HCT116 (cell line): Measurements from ENCODE around the gene CABLES1. TPM values are rescaled to one million over a fixed set of nuclear protein-coding genes. Genes with fewer than 3 reads are reported as not detected.

ENCODE experiments used
- ATAC-seq: fragments of 200-7000 bp; cut with Tn5 transposase; 2 replicates; pipeline ENCODE4 v1.9.1; 2020; ENCODE audit warnings: mild to moderate bottlenecking, moderate library complexity
- BruUV-seq: library from RNA; stranded (reverse); fragments of 400-500 nt; replicated peaks from 2 replicates; lab custom pipeline; 2021; lab: Mats Ljungman, UMichigan
- CTCF ChIA-PET: fragments of 300-600 bp; sonication (Branson Sonifier 250); formaldehyde crosslinking; loops from one replicate; lab custom pipeline; 2021; ENCODE audit warnings: antibody characterized with exemption; lab: Charles Lee
- POLR2A ChIA-PET: fragments of 300-600, 350-600 bp; sonication (Branson Sonifier 250); formaldehyde crosslinking; loops from one replicate; lab custom pipeline; 2021; ENCODE audit warnings: antibody characterized with exemption; lab: Charles Lee
- RAD21 ChIA-PET, 2 experiments: fragments of 300-600 bp; sonication (Branson Sonifier 250); formaldehyde crosslinking; loops; one replicate each; lab custom pipeline; 2023; ENCODE audit warnings: low total read pairs in 2 of 2; ENCODE audit not compliant: uncharacterized antibody in 2 of 2, unreplicated experiment in 2 of 2, low non-redundant PET in 1 of 2; lab: Charles Lee
- DNase-seq: peaks from one replicate; pipeline ENCODE4 v3.0.0-alpha.2; 2010; ENCODE audit warnings: low read depth, low spot score
- H2AFZ ChIP-seq: fragments of 200-600 bp; shearing (Covaris generic), sonication (generic); 2 replicates; pipeline ENCODE4 v1.6.1; 2017; ENCODE audit warnings: low read depth, mixed run types, mixed read lengths, antibody characterized with exemption, low read length; ENCODE audit not compliant: poor library complexity, severe bottlenecking
- H3K27ac ChIP-seq: 2 replicates; pipeline ENCODE4 v1.5.1; 2012; ENCODE audit warnings: low read depth, low read length
- H3K27me3 ChIP-seq: fragments of 200-600 bp; sonication (generic); 2 replicates; pipeline ENCODE4 v1.6.1; 2016; ENCODE audit warnings: mixed run types, low read length, mixed read lengths; ENCODE audit not compliant: insufficient read depth
- H3K36me3 ChIP-seq, 2 experiments: fragments of 200-500 bp in 1 of 2; fragments of 200-600 bp in 1 of 2; sonication (Bioruptor generic) in 1 of 2; sonication (generic) in 1 of 2; 2 replicates each; pipeline versions ENCODE4 v1.5.1 to v1.6.1; 2014 to 2016; ENCODE audit warnings: low read length in 2 of 2, inconsistent platforms in 1 of 2, mixed read lengths in 1 of 2, mixed run types in 1 of 2; ENCODE audit not compliant: insufficient read depth in 2 of 2, control insufficient read depth in 1 of 2
- H3K4me1 ChIP-seq, 2 experiments: fragments of 200-600 bp in 1 of 2; sonication (generic) in 1 of 2; 2 replicates each; pipeline versions ENCODE4 v1.5.1 to v1.6.1; 2012 to 2017; ENCODE audit warnings: low read length in 2 of 2, inconsistent platforms in 1 of 2, mild to moderate bottlenecking in 1 of 2, mixed read lengths in 1 of 2, mixed run types in 1 of 2, moderate library complexity in 1 of 2; ENCODE audit not compliant: insufficient read depth in 2 of 2, control insufficient read depth in 1 of 2
- H3K4me2 ChIP-seq: fragments of 200-600 bp; sonication (generic); 2 replicates; pipeline ENCODE4 v1.6.1; 2017; ENCODE audit warnings: mixed run types, low read length, mixed read lengths
- H3K4me3 ChIP-seq, 2 experiments: fragments of 200-600 bp in 1 of 2; sonication (generic) in 1 of 2; replicated peaks in 1 of 2; 2 replicates each; pipeline ENCODE4 v1.5.1; 2011 to 2016; ENCODE audit warnings: low read length in 2 of 2, control low read depth in 1 of 2, low read depth in 1 of 2, mild to moderate bottlenecking in 1 of 2, mixed read lengths in 1 of 2, mixed run types in 1 of 2
- H3K79me2 ChIP-seq: fragments of 200-600 bp; sonication (generic); 2 replicates; pipeline ENCODE4 v1.6.1; 2017; ENCODE audit warnings: mild to moderate bottlenecking, mixed run types, low read length, moderate library complexity, mixed read lengths; ENCODE audit not compliant: insufficient read depth
- H3K9ac ChIP-seq: fragments of 200-600 bp; sonication (generic); 2 replicates; pipeline ENCODE4 v1.6.1; 2016; ENCODE audit warnings: low read length, mixed read lengths
- H3K9me2 ChIP-seq: fragments of 200-600 bp; sonication (generic), shearing (Covaris generic); 2 replicates; pipeline ENCODE4 v1.6.1; 2017; ENCODE audit warnings: mixed run types, mild to moderate bottlenecking, moderate library complexity; ENCODE audit not compliant: insufficient read depth
- H3K9me3 ChIP-seq, 2 experiments: fragments of 200-500 bp in 1 of 2; fragments of 200-600 bp in 1 of 2; sonication (Bioruptor generic) in 1 of 2; sonication (generic) in 1 of 2; 2 replicates each; pipeline ENCODE4 v1.6.1; 2014 to 2017; ENCODE audit warnings: low read length in 2 of 2, mixed read lengths in 2 of 2, inconsistent platforms in 1 of 2, low read depth in 1 of 2, mild to moderate bottlenecking in 1 of 2, mixed run types in 1 of 2, moderate library complexity in 1 of 2; ENCODE audit not compliant: control insufficient read depth in 1 of 2, insufficient read depth in 1 of 2
- H4K20me1 ChIP-seq: fragments of 200-600 bp; sonication (generic), shearing (Covaris generic); 2 replicates; pipeline ENCODE4 v1.6.1; 2017; ENCODE audit warnings: mixed run types, mild to moderate bottlenecking, moderate library complexity; ENCODE audit not compliant: insufficient read depth
- CTCF ChIP-seq, 3 experiments: fragments of 200-600 bp in 1 of 3; sonication (generic) in 1 of 3; IDR thresholded peaks in 2 of 3; conservative IDR thresholded peaks in 1 of 3; 2 replicates each; pipeline ENCODE4 v1.5.1; 2012 to 2017; ENCODE audit warnings: low read depth in 2 of 3, low read length in 2 of 3, antibody characterized with exemption in 1 of 3, borderline replicate concordance in 1 of 3, control low read depth in 1 of 3, mild to moderate bottlenecking in 1 of 3, mixed read lengths in 1 of 3, mixed run types in 1 of 3, moderate library complexity in 1 of 3; ENCODE audit not compliant: insufficient read depth in 1 of 3
- EGR1 ChIP-seq: IDR thresholded peaks from 2 replicates; pipeline ENCODE4 v1.6.1; 2012; ENCODE audit warnings: low read depth
- ELF1 ChIP-seq: IDR thresholded peaks from 2 replicates; pipeline ENCODE4 v1.6.1; 2012; ENCODE audit warnings: low read depth, borderline replicate concordance
- EZH2 ChIP-seq: fragments of 200-600 bp; sonication (generic); IDR thresholded peaks from 2 replicates; pipeline ENCODE4 v1.6.1; 2017; ENCODE audit warnings: antibody characterized with exemption, mixed run types
- FOSL1 ChIP-seq: IDR thresholded peaks from 2 replicates; pipeline ENCODE4 v1.6.1; 2012; ENCODE audit warnings: low read depth
- MAX ChIP-seq: IDR thresholded peaks from 2 replicates; pipeline ENCODE4 v1.6.1; 2012
- POLR2A ChIP-seq: IDR thresholded peaks from 2 replicates; pipeline ENCODE4 v1.7.0; 2011; ENCODE audit warnings: borderline replicate concordance; ENCODE audit not compliant: insufficient read depth, insufficient read length; ENCODE audit errors: extremely low read depth
- RAD21 ChIP-seq: IDR thresholded peaks from 2 replicates; pipeline ENCODE4 v1.6.1; 2012; ENCODE audit warnings: low read depth, mild to moderate bottlenecking
- REST ChIP-seq: IDR thresholded peaks from 2 replicates; pipeline ENCODE4 v1.6.1; 2012; ENCODE audit warnings: low read depth
- SIN3A ChIP-seq: IDR thresholded peaks from 2 replicates; pipeline ENCODE4 v1.6.1; 2012; ENCODE audit warnings: low read depth
- SRF ChIP-seq: IDR thresholded peaks from 2 replicates; pipeline ENCODE4 v1.6.1; 2012; ENCODE audit warnings: low read depth
- ZBTB33 ChIP-seq: IDR thresholded peaks from 2 replicates; pipeline ENCODE4 v1.6.1; 2011; ENCODE audit warnings: mild to moderate bottlenecking, low read length, moderate library complexity; ENCODE audit not compliant: insufficient replicate concordance; ENCODE audit errors: extremely low read depth
- ZFX ChIP-seq: fragments of 450-650 bp; IDR thresholded peaks from 2 replicates; pipeline ENCODE4 v1.6.1; 2017
- ZNF274 ChIP-seq: fragments of 200-500 bp; sonication (Bioruptor generic); IDR thresholded peaks from 2 replicates; pipeline ENCODE4 v1.6.1; 2014; ENCODE audit warnings: mild to moderate bottlenecking, low read depth, low read length, inconsistent platforms
- intact Hi-C: fragments of 100-400 bp; cut with micrococcal nuclease; formaldehyde crosslinking; loops from 2 replicates; pipeline ENCODE4 v1.10.0; 2022
- total RNA-seq: library from RNA; stranded (reverse); gene quantifications from one replicate; pipeline ENCODE4 v1.2.1, GENCODE V29; 2021; ENCODE audit not compliant: unreplicated experiment

CABLES1 gene
- total RNA-seq, 1 experiment from 2014 or later = 7.7 TPM

GRCh38 chr18:23257686-23258565 is 122.6 kb downstream of the CABLES1 start:
- Histone ChIP-seq H3K4me1 (no peaks in the 10 kb centered on the region; a peak in 1 of 4 replicates), H3K9me2 (no peaks in the 10 kb centered on the region), H3K27ac (no peak overlapping the region), H3K36me3 (no peaks in the 10 kb centered on the region; a peak in 1 of 4 replicates), H3K27me3 (no peaks in the 10 kb centered on the region), H3K9me3 (no peaks in the 10 kb centered on the region), H3K79me2 (no peaks in the 10 kb centered on the region), H3K9ac (no peak overlapping the region), H4K20me1 (no peaks in the 10 kb centered on the region), H3K4me2 (no peak overlapping the region), H2AFZ (no peak overlapping the region), H3K4me3 (no peak overlapping the region)
- BruUV-seq = no TSS peak
- intact Hi-C loops = no loop called here
- ChIA-PET CTCF (no interaction called here), POLR2A (no interaction called here), RAD21 (no interaction called here)
- ATAC-seq = no peak
- TF ChIP-seq ZNF274 (no peak), RAD21 (no peak), ELF1 (no peak), MAX (no peak), POLR2A (no peak), ZBTB33 (no peak), FOSL1 (no peak), EGR1 (no peak), CTCF (IDR thresholded peaks at IDR 0.05 in 2 of 3, conservative IDR thresholded peaks at IDR 0.05 in 1 of 3; ENCODE audit: borderline replicate concordance in 1 of 3, insufficient read depth in 1 of 3, low read depth in 2 of 3, low read length in 2 of 3) (no peak), SRF (no peak), SIN3A (no peak), EZH2 (no peak), ZFX (no peak), REST (no peak)
- DNase-seq = no peak
